D721Med (cell line): ENCODE measurements around the gene POMC.
"Not testable (repeated sequence)": the region's sequence is repeated elsewhere in the genome, so short reads cannot be mapped to it uniquely, and the experiment has no call there.

Experiments used
- DNase-seq: peaks from one replicate; pipeline ENCODE4 v3.0.0; 2011; ENCODE audit warnings: low spot score; ENCODE audit not compliant: insufficient read length
- FAIRE-seq: peaks from 2 replicates; lab custom pipeline; 2011; peaks lifted over from hg19 to GRCh38; lab: Jason Lieb, UNC
- CTCF ChIP-seq: IDR thresholded peaks from 2 replicates; pipeline ENCODE4 v1.5.1; 2012; ENCODE audit warnings: mild to moderate bottlenecking, control low read depth; ENCODE audit not compliant: insufficient read depth; ENCODE audit errors: missing control alignments

Gene POMC

GRCh38 chr2:25168256-25169072 is at the start of gene POMC:
TSS of gene POMC (minus strand) at chr2:25168580. CDS start at chr2:25164772, 3,808 bp downstream.
- DNase-seq: no peak
- FAIRE-seq: no peak
- TF ChIP-seq CTCF: no peak

- no peak for DNase-seq
- TF ChIP-seq CTCF: no peak
- no peak for FAIRE-seq
These were observed 49.7 kb upstream of the POMC start for GRCh38 chr2:25218100-25218499.

- TF ChIP-seq CTCF: no peak
- DNase-seq (no peak), FAIRE-seq (no peak)
These were observed 47.7 kb upstream of the POMC start for GRCh38 chr2:25215948-25216679.

- FAIRE-seq (no peak), DNase-seq (no peak)
- no peak for TF ChIP-seq CTCF
These were observed 46.9 kb upstream of the POMC start for GRCh38 chr2:25215232-25215631.

GRCh38 chr2:25213229-25213628 is 44.8 kb upstream of the POMC start:
- no peak for TF ChIP-seq CTCF
- DNase-seq (no peak), FAIRE-seq (no peak)

GRCh38 chr2:25210923-25211322 is 42.5 kb upstream of the POMC start:
- FAIRE-seq, DNase-seq: not testable (repeated sequence)

GRCh38 chr2:25207078-25207545 is 38.7 kb upstream of the POMC start:
- TF ChIP-seq CTCF: no peak
- DNase-seq (no peak), FAIRE-seq (no peak)
